ENCODE data around the gene GRHL3.

DNA sequence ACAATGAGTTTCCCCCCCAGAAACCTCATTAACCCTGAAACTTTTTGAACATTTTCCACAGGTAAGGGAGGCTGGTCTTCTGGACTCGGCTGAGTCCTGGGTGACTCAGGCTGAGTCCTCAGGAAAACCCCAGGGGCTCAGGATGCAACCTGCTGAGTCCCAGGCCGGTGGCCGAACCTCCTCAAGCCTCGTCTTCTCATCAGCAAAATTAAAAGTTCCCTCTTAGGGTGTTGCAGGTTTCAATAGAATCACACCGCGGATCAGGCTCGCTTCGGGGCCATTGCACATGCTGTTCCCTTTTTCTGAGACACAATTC is 35.0 kb upstream of the GRHL3 start:
- TF ChIP-seq POLR2AphosphoS5 (IDR thresholded peaks at IDR 0.05) (no peak), POLR2A (IDR thresholded peaks at IDR 0.05) (no peak)
- TF ChIP-seq, protein P1, sequence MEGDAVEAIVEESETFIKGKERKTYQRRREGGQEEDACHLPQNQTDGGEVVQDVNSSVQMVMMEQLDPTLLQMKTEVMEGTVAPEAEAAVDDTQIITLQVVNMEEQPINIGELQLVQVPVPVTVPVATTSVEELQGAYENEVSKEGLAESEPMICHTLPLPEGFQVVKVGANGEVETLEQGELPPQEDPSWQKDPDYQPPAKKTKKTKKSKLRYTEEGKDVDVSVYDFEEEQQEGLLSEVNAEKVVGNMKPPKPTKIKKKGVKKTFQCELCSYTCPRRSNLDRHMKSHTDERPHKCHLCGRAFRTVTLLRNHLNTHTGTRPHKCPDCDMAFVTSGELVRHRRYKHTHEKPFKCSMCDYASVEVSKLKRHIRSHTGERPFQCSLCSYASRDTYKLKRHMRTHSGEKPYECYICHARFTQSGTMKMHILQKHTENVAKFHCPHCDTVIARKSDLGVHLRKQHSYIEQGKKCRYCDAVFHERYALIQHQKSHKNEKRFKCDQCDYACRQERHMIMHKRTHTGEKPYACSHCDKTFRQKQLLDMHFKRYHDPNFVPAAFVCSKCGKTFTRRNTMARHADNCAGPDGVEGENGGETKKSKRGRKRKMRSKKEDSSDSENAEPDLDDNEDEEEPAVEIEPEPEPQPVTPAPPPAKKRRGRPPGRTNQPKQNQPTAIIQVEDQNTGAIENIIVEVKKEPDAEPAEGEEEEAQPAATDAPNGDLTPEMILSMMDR (IDR thresholded peaks at IDR 0.05) = no peak
